Measurements from ENCODE around the gene VAMP8. TPM values are rescaled to one million over a fixed set of nuclear protein-coding genes. Genes with fewer than 3 reads are reported as not detected.

Gene VAMP8
- polyA plus RNA-seq, 1 experiment: 0.70 TPM

DNA sequence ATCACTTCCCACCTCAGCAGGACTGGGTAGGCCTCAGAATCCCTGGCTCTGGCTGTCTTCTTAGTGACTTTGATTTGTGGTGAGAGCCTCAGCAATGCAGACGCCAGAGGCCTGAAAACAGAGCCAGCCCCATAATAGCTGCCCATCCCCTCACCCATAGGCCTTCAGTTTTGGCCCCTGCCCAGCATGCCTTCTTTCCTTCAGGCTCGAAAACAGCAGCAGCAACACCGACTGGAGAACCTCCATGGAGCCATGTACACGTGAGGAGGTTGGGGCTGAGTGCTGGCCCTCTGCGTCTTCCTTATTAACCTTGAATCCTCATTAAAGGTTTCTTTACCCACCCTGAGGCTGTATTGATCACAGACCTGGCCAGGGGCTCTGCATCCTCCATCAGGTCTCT lies 19.9 kb downstream of the VAMP8 start:
- Histone ChIP-seq H3K27me3 (ENCODE audit: control insufficient read depth, insufficient read depth, low read length) (no peaks in the 10 kb centered on the region), H3K36me3 (ENCODE audit: control insufficient read depth, insufficient read depth, low read length) (peaks cover 18% of the 10 kb centered on the region), H3K4me3 (ENCODE audit: low read depth, low read length) (no peak overlapping the region)
- TF ChIP-seq, protein P1, sequence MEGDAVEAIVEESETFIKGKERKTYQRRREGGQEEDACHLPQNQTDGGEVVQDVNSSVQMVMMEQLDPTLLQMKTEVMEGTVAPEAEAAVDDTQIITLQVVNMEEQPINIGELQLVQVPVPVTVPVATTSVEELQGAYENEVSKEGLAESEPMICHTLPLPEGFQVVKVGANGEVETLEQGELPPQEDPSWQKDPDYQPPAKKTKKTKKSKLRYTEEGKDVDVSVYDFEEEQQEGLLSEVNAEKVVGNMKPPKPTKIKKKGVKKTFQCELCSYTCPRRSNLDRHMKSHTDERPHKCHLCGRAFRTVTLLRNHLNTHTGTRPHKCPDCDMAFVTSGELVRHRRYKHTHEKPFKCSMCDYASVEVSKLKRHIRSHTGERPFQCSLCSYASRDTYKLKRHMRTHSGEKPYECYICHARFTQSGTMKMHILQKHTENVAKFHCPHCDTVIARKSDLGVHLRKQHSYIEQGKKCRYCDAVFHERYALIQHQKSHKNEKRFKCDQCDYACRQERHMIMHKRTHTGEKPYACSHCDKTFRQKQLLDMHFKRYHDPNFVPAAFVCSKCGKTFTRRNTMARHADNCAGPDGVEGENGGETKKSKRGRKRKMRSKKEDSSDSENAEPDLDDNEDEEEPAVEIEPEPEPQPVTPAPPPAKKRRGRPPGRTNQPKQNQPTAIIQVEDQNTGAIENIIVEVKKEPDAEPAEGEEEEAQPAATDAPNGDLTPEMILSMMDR (IDR thresholded peaks at IDR 0.05; ENCODE audit: insufficient read depth, low read depth, low read length): no peak
- no peak for DNase-seq (ENCODE audit: low read depth)
- ChIA-PET CTCF (interaction anchor here (1.1 to 1.5 kb wide), 2 partner anchors 37 to 177 kb away, joined by 3 to 4 read pairs; no protein-coding TSS in a partner anchor), POLR2A (no interaction called here)

DNA sequence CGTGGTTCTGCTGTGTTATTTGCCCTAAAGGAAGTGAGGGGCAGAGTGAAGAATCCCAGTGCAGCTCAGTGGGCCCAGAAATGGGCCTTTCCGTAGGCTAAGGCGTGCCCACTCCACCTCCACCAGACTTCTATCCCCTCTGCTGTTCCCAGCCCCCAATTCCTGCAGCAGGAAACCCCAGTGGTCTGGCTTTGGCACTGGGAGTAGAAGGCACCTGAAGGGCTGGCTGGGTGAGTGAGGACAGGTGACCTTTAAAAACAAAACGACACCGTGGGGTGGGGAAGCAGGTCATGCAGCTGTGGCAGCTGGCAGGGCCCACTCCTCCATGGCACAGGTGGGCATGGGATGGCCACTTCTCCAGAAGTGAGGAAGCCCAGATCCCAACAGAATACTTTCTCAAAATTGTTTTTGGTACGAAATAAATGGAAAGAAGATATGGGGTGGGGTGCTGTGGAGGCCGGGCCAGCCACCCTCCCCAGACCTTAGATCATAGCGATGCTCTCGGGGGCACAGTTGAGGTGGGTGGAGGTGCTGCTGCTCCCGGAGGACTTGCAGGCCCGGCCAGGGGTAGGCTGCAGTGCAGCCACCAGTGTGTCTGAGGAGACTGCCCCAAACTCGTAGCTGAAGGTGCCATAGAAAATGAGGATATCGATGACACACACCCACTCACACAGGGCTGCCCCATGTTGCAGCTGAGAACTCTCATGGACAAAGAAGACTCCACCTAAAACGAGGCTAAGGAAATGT lies 21.4 kb downstream of the VAMP8 start:
- H3K27me3 ChIP-seq (ENCODE audit: control insufficient read depth, insufficient read depth, low read length): no peaks in the 10 kb centered on the region
- no peak overlapping the region for H3K4me3 ChIP-seq (ENCODE audit: low read depth, low read length)
- no peak for DNase-seq (ENCODE audit: low read depth)
- ChIA-PET CTCF (no interaction called here), POLR2A (interaction anchor here (0.7 kb wide), 1 partner anchor 14 kb away, joined by 5 read pairs; the partner anchor contains the start of gene VAMP5)
- peaks cover 17% of the 10 kb centered on the region for H3K36me3 ChIP-seq (ENCODE audit: control insufficient read depth, insufficient read depth, low read length)
- TF ChIP-seq, protein P1 (IDR thresholded peaks at IDR 0.05; ENCODE audit: insufficient read depth, low read depth, low read length): no peak

DNA sequence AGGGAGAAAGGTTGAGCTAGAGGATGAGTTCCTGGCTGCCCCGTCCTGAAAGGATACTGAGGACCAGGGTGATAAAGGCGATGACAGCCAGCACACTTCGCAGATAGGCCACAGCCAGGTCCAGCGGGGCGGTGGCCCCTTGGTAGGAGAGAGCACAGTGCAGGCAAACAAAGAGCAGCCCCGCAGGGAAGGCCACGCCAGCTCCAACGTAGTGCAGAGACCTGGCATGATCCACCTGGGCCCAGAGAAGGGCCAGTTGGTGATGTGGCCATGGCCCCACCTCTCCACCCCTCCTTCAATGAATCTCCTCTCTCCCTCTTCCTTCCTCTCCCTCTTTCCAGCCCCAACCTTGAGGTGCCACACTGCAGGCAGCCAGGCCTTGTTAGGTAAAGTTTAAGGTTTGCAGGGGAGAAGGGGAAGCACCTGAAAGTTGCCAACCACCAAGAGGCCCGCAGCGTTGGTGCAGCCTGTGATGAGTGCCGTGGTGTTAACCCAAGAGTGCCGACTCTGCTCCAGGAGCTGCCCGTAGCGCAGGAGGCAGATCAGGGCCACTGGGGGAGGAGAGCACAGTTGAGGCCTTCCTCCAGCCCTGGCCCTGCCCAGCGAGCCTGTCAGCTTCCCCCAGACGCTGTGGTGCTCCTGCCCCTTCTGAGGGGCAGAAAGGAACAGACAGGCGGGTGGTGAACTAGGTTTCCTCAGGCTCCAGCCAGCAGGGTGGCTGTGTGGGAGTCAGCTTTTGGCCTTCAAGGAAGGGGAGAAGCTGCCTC lies 22.3 kb downstream of the VAMP8 start:
- CTCF ChIA-PET: interaction anchor here (0.9 kb wide), 1 partner anchor 41 kb away, joined by 3 read pairs; no protein-coding TSS in a partner anchor
- POLR2A ChIA-PET: no interaction called here
- peaks cover 17% of the 10 kb centered on the region for H3K36me3 ChIP-seq (ENCODE audit: control insufficient read depth, insufficient read depth, low read length)
- no peak for DNase-seq (ENCODE audit: low read depth)
- TF ChIP-seq, protein P1 (IDR thresholded peaks at IDR 0.05; ENCODE audit: insufficient read depth, low read depth, low read length): no peak
- no peak overlapping the region for H3K4me3 ChIP-seq (ENCODE audit: low read depth, low read length)
- no peaks in the 10 kb centered on the region for H3K27me3 ChIP-seq (ENCODE audit: control insufficient read depth, insufficient read depth, low read length)

DNA sequence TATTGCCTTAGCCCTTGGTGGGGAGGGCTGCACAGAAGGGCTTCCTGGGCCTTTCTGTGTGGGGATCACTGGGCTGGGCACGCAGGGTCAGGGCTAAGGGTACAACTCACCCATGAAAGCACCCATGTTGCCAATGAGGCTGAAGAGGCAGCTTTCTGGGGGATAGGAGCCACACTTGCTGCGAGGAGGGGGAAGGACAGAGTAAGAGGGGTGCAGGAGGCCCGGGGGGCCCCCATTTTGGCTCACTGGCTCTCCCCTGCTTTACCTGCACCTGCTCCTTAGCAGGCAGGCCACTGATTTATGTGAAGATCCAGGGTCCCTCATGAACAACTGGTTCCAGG lies 22.8 kb downstream of the VAMP8 start:
- TF ChIP-seq, protein P1 (IDR thresholded peaks at IDR 0.05; ENCODE audit: insufficient read depth, low read depth, low read length): no peak
- Histone ChIP-seq H3K36me3 (ENCODE audit: control insufficient read depth, insufficient read depth, low read length) (peaks cover 17% of the 10 kb centered on the region), H3K4me3 (ENCODE audit: low read depth, low read length) (no peak overlapping the region), H3K27me3 (ENCODE audit: control insufficient read depth, insufficient read depth, low read length) (no peaks in the 10 kb centered on the region)
- DNase-seq (ENCODE audit: low read depth): no peak
- POLR2A ChIA-PET: no interaction called here
- CTCF ChIA-PET: interaction anchor here (0.9 to 1.6 kb wide), 2 partner anchors 10 to 41 kb away, joined by 3 to 6 read pairs; no protein-coding TSS in a partner anchor
